ENCODE data around the gene SLC16A3.
A peak's percentile ranks its signal among the peaks of the same experiment; 100 is the strongest.

Gene SLC16A3

GRCh38 chr17:82271401-82271800 is 42.6 kb downstream of the SLC16A3 start:
- no peak for DNase-seq

- DNase-seq, result peak; percentile 71
Measured at GRCh38 chr17:82272495-82273326, 43.9 kb downstream of the SLC16A3 start.

- DNase-seq, result peak; percentile 98
Measured at GRCh38 chr17:82273327-82274133, 44.7 kb downstream of the SLC16A3 start, which contains the start of gene CSNK1D. Gene CSNK1D (minus strand): TSS chr17:82273700. CDS start chr17:82273381, 319 bp downstream.

- no peak for DNase-seq
Measured at GRCh38 chr17:82274134-82275020, 45.5 kb downstream of the SLC16A3 start.

- DNase-seq, result no peak
Measured at GRCh38 chr17:82275326-82275725, 46.5 kb downstream of the SLC16A3 start.

- no peak for DNase-seq
Measured at GRCh38 chr17:82276938-82277337, 48.1 kb downstream of the SLC16A3 start.

- DNase-seq, result no peak
Measured at GRCh38 chr17:82277851-82278250, 49.0 kb downstream of the SLC16A3 start.

- DNase-seq, result no peak
Measured at GRCh38 chr17:82278308-82278707, 49.5 kb downstream of the SLC16A3 start.

- DNase-seq, result no peak
Measured at GRCh38 chr17:82278786-82279391, 50.0 kb downstream of the SLC16A3 start.

GRCh38 chr17:82280537-82280936 is 51.7 kb downstream of the SLC16A3 start:
- no peak for DNase-seq

- no peak for DNase-seq
Measured at GRCh38 chr17:82281076-82281475, 52.2 kb downstream of the SLC16A3 start.

GRCh38 chr17:82281502-82282238 is 52.8 kb downstream of the SLC16A3 start:
- peak; percentile 75 for DNase-seq

GRCh38 chr17:82282239-82283207 is 53.7 kb downstream of the SLC16A3 start:
- DNase-seq, result no peak

GRCh38 chr17:82283208-82283749 is 54.4 kb downstream of the SLC16A3 start:
- DNase-seq, result peak; percentile 80

GRCh38 chr17:82285141-82285540 is 56.3 kb downstream of the SLC16A3 start:
- no peak for DNase-seq

GRCh38 chr17:82287013-82287867 is 58.4 kb downstream of the SLC16A3 start:
- DNase-seq, result no peak

GRCh38 chr17:82287868-82288801 is 59.3 kb downstream of the SLC16A3 start:
- DNase-seq, result no peak
